ENCODE results near the gene CFAP74. TPM values are rescaled to one million over a fixed set of nuclear protein-coding genes. Genes with fewer than 3 reads are reported as not detected.
A peak's percentile ranks its signal among the peaks of the same experiment; 100 is the strongest.

Gene CFAP74
- total RNA-seq, 1 experiment from 2014 or later: not detected

- H3K27me3 ChIP-seq: peaks cover 18% of the 10 kb centered on the region; the same call in 1 of the 2 replicates
- no peak for DNase-seq
- no peaks in the 10 kb centered on the region for H3K36me3 ChIP-seq
Observed at GRCh38 chr1:2029561-2029960, 26.0 kb upstream of the CFAP74 start.

DNA sequence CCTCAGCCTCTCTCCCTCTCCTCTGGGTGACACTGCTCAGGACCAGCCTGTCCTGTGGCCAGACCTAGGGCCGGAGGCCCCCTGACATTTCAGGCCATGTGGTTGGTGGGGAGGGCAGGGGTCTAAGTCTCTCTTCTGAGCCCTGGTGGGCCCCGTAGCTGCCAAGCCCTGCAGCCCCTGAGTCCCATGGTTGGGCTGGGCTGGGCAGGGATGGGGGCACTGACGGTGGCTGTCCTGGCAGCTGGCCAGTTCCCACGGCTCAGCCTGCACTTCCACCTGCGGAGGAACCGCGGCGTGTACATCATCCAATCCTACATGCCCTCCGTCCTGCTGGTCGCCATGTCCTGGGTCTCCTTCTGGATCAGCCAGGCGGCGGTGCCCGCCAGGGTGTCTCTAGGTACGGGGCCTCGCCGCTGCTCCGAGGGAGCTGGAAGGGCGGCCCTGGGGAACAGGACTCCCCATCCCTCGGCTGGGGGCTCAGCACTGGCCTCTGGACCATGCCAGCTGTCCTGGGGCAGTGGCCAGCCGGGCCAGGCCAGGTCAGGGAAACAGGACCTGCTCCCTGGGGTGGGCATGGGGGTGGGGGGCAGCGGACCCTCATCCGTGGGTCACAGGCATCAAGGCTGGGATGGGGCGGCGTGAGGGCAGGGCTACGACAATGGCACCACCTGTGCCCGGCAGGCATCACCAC is 25.4 kb upstream of the CFAP74 start:
- no peak for DNase-seq
- H3K36me3 ChIP-seq: no peaks in the 10 kb centered on the region
- no peak overlapping the region for H3K4me3 ChIP-seq
- no peaks in the 10 kb centered on the region for H3K9me3 ChIP-seq (replicated peaks)
- H3K4me1 ChIP-seq: peaks cover 30% of the 10 kb centered on the region
- peaks cover 18% of the 10 kb centered on the region; the same call in 1 of the 2 replicates for H3K27me3 ChIP-seq
- no peak overlapping the region for H3K27ac ChIP-seq

More at GRCh38 chr1:2029561-2029960, 26.0 kb upstream of the CFAP74 start:
- Histone ChIP-seq H3K4me1 (peaks cover 35% of the 10 kb centered on the region), H3K4me3 (no peak overlapping the region), H3K27ac (no peak overlapping the region), H3K9me3 (replicated peaks) (no peaks in the 10 kb centered on the region)

GRCh38 chr1:2027961-2028583 is 24.5 kb upstream of the CFAP74 start:
- no peak overlapping the region for H3K4me3 ChIP-seq
- H3K27me3 ChIP-seq: peaks cover 12% of the 10 kb centered on the region; the same call in 1 of the 2 replicates
- no peaks in the 10 kb centered on the region for H3K9me3 ChIP-seq (replicated peaks)

GRCh38 chr1:2025491-2025981 is 21.9 kb upstream of the CFAP74 start:
- no peaks in the 10 kb centered on the region for H3K27me3 ChIP-seq
- H3K27ac ChIP-seq: peak overlapping the region; percentile 35; the same call in 1 of the 2 replicates
- DNase-seq: peak; percentile 82 to 86
- peaks cover 11% of the 10 kb centered on the region for H3K4me1 ChIP-seq
- no peaks in the 10 kb centered on the region for H3K9me3 ChIP-seq (replicated peaks)
- no peaks in the 10 kb centered on the region for H3K36me3 ChIP-seq
- peak overlapping the region; percentile 37 for H3K4me3 ChIP-seq

More at GRCh38 chr1:2027961-2028583, 24.5 kb upstream of the CFAP74 start:
- H3K27ac ChIP-seq: no peak overlapping the region
- no peaks in the 10 kb centered on the region for H3K36me3 ChIP-seq
- no peak for DNase-seq
- H3K4me1 ChIP-seq: peaks cover 25% of the 10 kb centered on the region

DNA sequence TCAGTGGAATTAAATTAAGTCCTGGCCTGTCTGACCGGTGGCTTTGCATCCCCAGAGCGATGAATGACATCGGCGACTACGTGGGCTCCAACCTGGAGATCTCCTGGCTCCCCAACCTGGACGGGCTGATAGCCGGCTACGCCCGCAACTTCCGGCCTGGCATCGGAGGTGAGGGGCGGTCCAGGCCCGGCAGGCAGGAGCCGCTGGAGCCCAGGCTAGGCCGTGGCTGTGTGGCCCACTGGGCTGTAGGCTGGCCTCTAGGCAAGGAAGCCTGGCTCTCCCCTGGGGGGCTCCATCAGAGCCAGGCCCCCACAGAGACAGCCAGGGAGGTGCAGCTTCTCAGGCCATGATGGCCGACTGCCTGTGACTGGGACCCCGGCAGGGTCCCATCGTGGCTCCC is 21.3 kb upstream of the CFAP74 start:
- H3K36me3 ChIP-seq: no peaks in the 10 kb centered on the region
- DNase-seq: no peak
- H3K9me3 ChIP-seq (replicated peaks): no peaks in the 10 kb centered on the region
- H3K4me1 ChIP-seq: peaks cover 11% of the 10 kb centered on the region
- no peak overlapping the region for H3K4me3 ChIP-seq
- H3K27ac ChIP-seq: no peak overlapping the region
- H3K27me3 ChIP-seq: no peaks in the 10 kb centered on the region

- Histone ChIP-seq H3K36me3 (no peaks in the 10 kb centered on the region), H3K9me3 (replicated peaks) (no peaks in the 10 kb centered on the region), H3K4me3 (no peak overlapping the region), H3K4me1 (peaks cover 11% of the 10 kb centered on the region), H3K27ac (no peak overlapping the region), H3K27me3 (no peaks in the 10 kb centered on the region)
- no peak for DNase-seq
Observed at GRCh38 chr1:2024451-2024850, 20.9 kb upstream of the CFAP74 start.

- no peak for DNase-seq
- no peak overlapping the region for H3K27ac ChIP-seq
- H3K4me1 ChIP-seq: peaks cover 11% of the 10 kb centered on the region
- no peaks in the 10 kb centered on the region for H3K9me3 ChIP-seq (replicated peaks)
- H3K4me3 ChIP-seq: no peak overlapping the region
- H3K36me3 ChIP-seq: no peaks in the 10 kb centered on the region
- no peaks in the 10 kb centered on the region for H3K27me3 ChIP-seq
Observed at GRCh38 chr1:2023187-2023586, 19.6 kb upstream of the CFAP74 start.

- Histone ChIP-seq H3K36me3 (no peaks in the 10 kb centered on the region), H3K4me3 (no peak overlapping the region), H3K27me3 (peaks cover 4% of the 10 kb centered on the region), H3K27ac (no peak overlapping the region), H3K9me3 (replicated peaks) (no peaks in the 10 kb centered on the region), H3K4me1 (peaks cover 11% of the 10 kb centered on the region)
- no peak for DNase-seq
Observed at GRCh38 chr1:2022063-2022770, 18.6 kb upstream of the CFAP74 start.

GRCh38 chr1:2021550-2021949 is 18.0 kb upstream of the CFAP74 start:
- Histone ChIP-seq H3K9me3 (replicated peaks) (no peaks in the 10 kb centered on the region), H3K36me3 (no peaks in the 10 kb centered on the region), H3K27ac (no peak overlapping the region), H3K4me3 (no peak overlapping the region), H3K4me1 (peaks cover 11% of the 10 kb centered on the region), H3K27me3 (peaks cover 11% of the 10 kb centered on the region)
- no peak for DNase-seq

DNA sequence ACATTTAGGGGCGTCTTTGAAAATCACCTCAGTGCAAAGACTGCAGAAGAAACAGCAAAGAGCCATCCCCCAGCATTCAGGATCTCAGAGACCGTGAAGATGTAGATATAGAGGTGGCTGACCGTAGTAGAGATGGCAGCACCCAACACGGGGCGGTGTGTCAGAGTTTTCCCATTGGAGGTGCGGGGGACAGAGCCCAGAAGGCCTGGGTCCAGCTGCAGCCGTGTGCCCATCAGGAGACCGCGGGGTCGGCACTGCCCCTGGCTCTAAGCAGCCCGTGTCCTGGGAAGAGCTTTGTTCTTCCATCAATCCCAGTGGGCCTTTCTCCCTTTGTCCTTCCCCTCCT is 16.7 kb upstream of the CFAP74 start:
- no peak overlapping the region for H3K27ac ChIP-seq
- peaks cover 2% of the 10 kb centered on the region for H3K4me1 ChIP-seq
- H3K27me3 ChIP-seq: peaks cover 24% of the 10 kb centered on the region
- no peak for DNase-seq
- no peak overlapping the region for H3K4me3 ChIP-seq
- H3K9me3 ChIP-seq (replicated peaks): no peaks in the 10 kb centered on the region
- no peaks in the 10 kb centered on the region for H3K36me3 ChIP-seq

- no peaks in the 10 kb centered on the region for H3K4me1 ChIP-seq
- no peak overlapping the region for H3K27ac ChIP-seq
- H3K4me3 ChIP-seq: no peak overlapping the region
- no peak for DNase-seq
- H3K9me3 ChIP-seq (replicated peaks): no peaks in the 10 kb centered on the region
- peaks cover 27% of the 10 kb centered on the region for H3K27me3 ChIP-seq
- H3K36me3 ChIP-seq: no peaks in the 10 kb centered on the region
Observed at GRCh38 chr1:2019571-2020309, 16.2 kb upstream of the CFAP74 start.

DNA sequence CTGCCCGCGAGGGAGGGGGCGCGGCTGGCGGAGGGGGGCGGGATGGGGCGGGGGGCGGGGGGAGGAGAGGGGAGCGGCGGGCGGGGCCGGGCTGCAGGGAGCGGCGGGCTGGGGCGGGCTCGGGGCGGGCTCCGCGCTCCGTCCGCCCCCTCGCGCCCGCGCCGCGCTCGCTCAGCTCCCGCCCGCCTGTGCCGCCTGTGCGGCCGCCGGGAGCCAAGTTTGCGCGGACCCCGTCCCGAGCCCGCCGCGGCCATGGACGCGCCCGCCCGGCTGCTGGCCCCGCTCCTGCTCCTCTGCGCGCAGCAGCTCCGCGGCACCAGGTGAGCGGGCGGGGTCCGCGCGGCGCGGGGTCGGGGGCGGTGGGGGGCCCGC is 15.6 kb upstream of the CFAP74 start, which contains the start of gene GABRD:
Gene GABRD (plus strand): TSS at position 174 of the 372 bp plus-strand sequence. CDS start 79 bp downstream, at position 253.
- H3K4me3 ChIP-seq: no peak within 1 kb of the TSS
- peaks cover 27% of the 10 kb centered on the region for H3K27me3 ChIP-seq
- no peaks in the 10 kb centered on the region for H3K4me1 ChIP-seq
- no peak within 1 kb of the TSS for H3K27ac ChIP-seq
- no peak for DNase-seq
- no peaks in the 10 kb centered on the region for H3K9me3 ChIP-seq (replicated peaks)
- no peaks in the 10 kb centered on the region for H3K36me3 ChIP-seq

GRCh38 chr1:2018217-2019171 is 14.9 kb upstream of the CFAP74 start:
- Histone ChIP-seq H3K36me3 (no peaks in the 10 kb centered on the region), H3K4me1 (no peaks in the 10 kb centered on the region), H3K27me3 (peaks cover 27% of the 10 kb centered on the region), H3K27ac (no peak overlapping the region), H3K4me3 (no peak overlapping the region), H3K9me3 (replicated peaks) (no peaks in the 10 kb centered on the region)
- no peak for DNase-seq

GRCh38 chr1:2016123-2016522 is 12.5 kb upstream of the CFAP74 start:
- Histone ChIP-seq H3K36me3 (no peaks in the 10 kb centered on the region), H3K27ac (no peak overlapping the region), H3K4me3 (no peak overlapping the region), H3K27me3 (peaks cover 27% of the 10 kb centered on the region), H3K4me1 (no peaks in the 10 kb centered on the region), H3K9me3 (replicated peaks) (no peaks in the 10 kb centered on the region)
- no peak for DNase-seq
